ENCODE results near the gene ANKH. TPM values are rescaled to one million over a fixed set of nuclear protein-coding genes. Genes with fewer than 3 reads are reported as not detected.

The ANKH gene
- total RNA-seq, 1 experiment from 2014 or later = 16.9 TPM

GRCh38 chr5:14809369-14810155 lies 62.0 kb downstream of the ANKH start:
- H3K4me1 Mint-ChIP-seq = peaks cover 4% of the 10 kb centered on the region
- no peak for TF ChIP-seq MYBL2 (CRISPR knock-in tag; IDR thresholded peaks at IDR 0.05)
- TF ChIP-seq ZBTB43 (CRISPR knock-in tag; IDR thresholded peaks at IDR 0.05) = no peak
- TF ChIP-seq FOXP4 (CRISPR knock-in tag; IDR thresholded peaks at IDR 0.05) = no peak
- TF ChIP-seq, protein P1, sequence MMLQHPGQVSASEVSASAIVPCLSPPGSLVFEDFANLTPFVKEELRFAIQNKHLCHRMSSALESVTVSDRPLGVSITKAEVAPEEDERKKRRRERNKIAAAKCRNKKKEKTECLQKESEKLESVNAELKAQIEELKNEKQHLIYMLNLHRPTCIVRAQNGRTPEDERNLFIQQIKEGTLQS (CRISPR knock-in tag; conservative IDR thresholded peaks at IDR 0.05) = no peak
- no peak for TF ChIP-seq RELA (CRISPR knock-in tag; IDR thresholded peaks at IDR 0.05; ENCODE audit: borderline replicate concordance)
- TF ChIP-seq NFYB (CRISPR knock-in tag; conservative IDR thresholded peaks at IDR 0.05; ENCODE audit: low read depth) = no peak
- TF ChIP-seq ATF1 (CRISPR knock-in tag; IDR thresholded peaks at IDR 0.05) = no peak
- TF ChIP-seq STAT6 (CRISPR knock-in tag; conservative IDR thresholded peaks at IDR 0.05; ENCODE audit: low read depth) = no peak
- TF ChIP-seq FOXP1 (CRISPR knock-in tag; IDR thresholded peaks at IDR 0.05; ENCODE audit: borderline replicate concordance) = no peak
- TF ChIP-seq GABPB1 (CRISPR knock-in tag; IDR thresholded peaks at IDR 0.05) = no peak
- TF ChIP-seq SMAD3 (CRISPR knock-in tag; IDR thresholded peaks at IDR 0.05; ENCODE audit: borderline replicate concordance) = no peak
- no peak for TF ChIP-seq NR2C2 (CRISPR knock-in tag; IDR thresholded peaks at IDR 0.05)
- no peak for TF ChIP-seq CREM (CRISPR knock-in tag; IDR thresholded peaks at IDR 0.05)
- TF ChIP-seq IRF1 (CRISPR knock-in tag; IDR thresholded peaks at IDR 0.05) = no peak
- no peak for TF ChIP-seq NR3C1 (CRISPR knock-in tag; conservative IDR thresholded peaks at IDR 0.05; ENCODE audit: low read depth)
- no peak for DNase-seq (ENCODE audit: low spot score)
- H3K36me3 Mint-ChIP-seq = no peaks in the 10 kb centered on the region
- H3K27me3 Mint-ChIP-seq (ENCODE audit: low read depth) = no peaks in the 10 kb centered on the region
- H3K4me3 Mint-ChIP-seq = no peak overlapping the region
- POLR2A ChIA-PET = no interaction called here
- CTCF ChIA-PET = interaction anchor here (0.6 to 0.8 kb wide), 3 partner anchors 18 to 124 kb away, joined by 3 to 4 read pairs (median 3); no protein-coding TSS in a partner anchor
- peak overlapping the region; percentile 73; the same call in 1 of the 2 replicates for H3K27ac Mint-ChIP-seq
- H3K9me3 Mint-ChIP-seq = no peaks in the 10 kb centered on the region
- ATAC-seq = peak; percentile 26; the same call in 1 of the 2 replicates

- H3K36me3 Mint-ChIP-seq = no peaks in the 10 kb centered on the region
- H3K4me1 Mint-ChIP-seq = peaks cover 4% of the 10 kb centered on the region
- peaks cover 3% of the 10 kb centered on the region; the same call in 1 of the 2 replicates for H3K9me3 Mint-ChIP-seq
- H3K4me3 Mint-ChIP-seq = no peak overlapping the region
- no peak for ATAC-seq
- DNase-seq (ENCODE audit: low spot score) = no peak
- H3K27ac Mint-ChIP-seq = no peak overlapping the region
- H3K27me3 Mint-ChIP-seq (ENCODE audit: low read depth) = no peaks in the 10 kb centered on the region
- ChIA-PET POLR2A (interaction anchor here (0.7 kb wide), 1 partner anchor 21 kb away, joined by 4 read pairs; no protein-coding TSS in a partner anchor), CTCF (interaction anchor here (0.8 kb wide), 1 partner anchor 12 kb away, joined by 5 read pairs; no protein-coding TSS in a partner anchor)
- TF ChIP-seq ZNF425 (CRISPR knock-in tag; conservative IDR thresholded peaks at IDR 0.05) = no peak
- no peak for TF ChIP-seq FOXP4 (CRISPR knock-in tag; IDR thresholded peaks at IDR 0.05)
- TF ChIP-seq, protein P2, sequence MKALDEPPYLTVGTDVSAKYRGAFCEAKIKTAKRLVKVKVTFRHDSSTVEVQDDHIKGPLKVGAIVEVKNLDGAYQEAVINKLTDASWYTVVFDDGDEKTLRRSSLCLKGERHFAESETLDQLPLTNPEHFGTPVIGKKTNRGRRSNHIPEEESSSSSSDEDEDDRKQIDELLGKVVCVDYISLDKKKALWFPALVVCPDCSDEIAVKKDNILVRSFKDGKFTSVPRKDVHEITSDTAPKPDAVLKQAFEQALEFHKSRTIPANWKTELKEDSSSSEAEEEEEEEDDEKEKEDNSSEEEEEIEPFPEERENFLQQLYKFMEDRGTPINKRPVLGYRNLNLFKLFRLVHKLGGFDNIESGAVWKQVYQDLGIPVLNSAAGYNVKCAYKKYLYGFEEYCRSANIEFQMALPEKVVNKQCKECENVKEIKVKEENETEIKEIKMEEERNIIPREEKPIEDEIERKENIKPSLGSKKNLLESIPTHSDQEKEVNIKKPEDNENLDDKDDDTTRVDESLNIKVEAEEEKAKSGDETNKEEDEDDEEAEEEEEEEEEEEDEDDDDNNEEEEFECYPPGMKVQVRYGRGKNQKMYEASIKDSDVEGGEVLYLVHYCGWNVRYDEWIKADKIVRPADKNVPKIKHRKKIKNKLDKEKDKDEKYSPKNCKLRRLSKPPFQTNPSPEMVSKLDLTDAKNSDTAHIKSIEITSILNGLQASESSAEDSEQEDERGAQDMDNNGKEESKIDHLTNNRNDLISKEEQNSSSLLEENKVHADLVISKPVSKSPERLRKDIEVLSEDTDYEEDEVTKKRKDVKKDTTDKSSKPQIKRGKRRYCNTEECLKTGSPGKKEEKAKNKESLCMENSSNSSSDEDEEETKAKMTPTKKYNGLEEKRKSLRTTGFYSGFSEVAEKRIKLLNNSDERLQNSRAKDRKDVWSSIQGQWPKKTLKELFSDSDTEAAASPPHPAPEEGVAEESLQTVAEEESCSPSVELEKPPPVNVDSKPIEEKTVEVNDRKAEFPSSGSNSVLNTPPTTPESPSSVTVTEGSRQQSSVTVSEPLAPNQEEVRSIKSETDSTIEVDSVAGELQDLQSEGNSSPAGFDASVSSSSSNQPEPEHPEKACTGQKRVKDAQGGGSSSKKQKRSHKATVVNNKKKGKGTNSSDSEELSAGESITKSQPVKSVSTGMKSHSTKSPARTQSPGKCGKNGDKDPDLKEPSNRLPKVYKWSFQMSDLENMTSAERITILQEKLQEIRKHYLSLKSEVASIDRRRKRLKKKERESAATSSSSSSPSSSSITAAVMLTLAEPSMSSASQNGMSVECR (CRISPR knock-in tag; IDR thresholded peaks at IDR 0.05; ENCODE audit: borderline replicate concordance) = no peak
Observed at GRCh38 chr5:14807471-14807870, 64.1 kb downstream of the ANKH start.
